Measurements from ENCODE around the gene SYT12. TPM values are rescaled to one million over a fixed set of nuclear protein-coding genes. Genes with fewer than 3 reads are reported as not detected.

The SYT12 gene
- total RNA-seq, 1 experiment from 2014 or later = 3.1 TPM

Small RNA genes lying within 50 kb of the gene (microRNA-seq; reads per million reads assigned to microRNA genes)
- gene MIR6860 = not detected

Other genes starting within 250 kb of the SYT12 start
- gene RCE1, start 179.7 kb upstream of the SYT12 start, total RNA-seq (2021) = 33.1 and 35.0 TPM in 2 replicates
- gene LRFN4, start 166.1 kb upstream of the SYT12 start, total RNA-seq (2021) = 52.9 and 57.2 TPM in 2 replicates
- gene PC, start 64.8 kb upstream of the SYT12 start, total RNA-seq (2021) = 39.1 and 44.5 TPM in 2 replicates
- gene C11orf86, start 47.8 kb upstream of the SYT12 start, total RNA-seq (2021) = not detected in 2 replicates
- 0.83 and 0.88 TPM in 2 replicates for gene RHOD, start 33.7 kb downstream of the SYT12 start, total RNA-seq (2021)
- gene KDM2A, start 96.1 kb downstream of the SYT12 start, total RNA-seq (2021) = 105 and 121 TPM in 2 replicates
- 88.6 and 92.6 TPM in 2 replicates for gene GRK2, start 243.3 kb downstream of the SYT12 start, total RNA-seq (2021)